Ectodermal cell (in vitro differentiated cells): Measurements from ENCODE around the gene ANKRD11.

Experiments used
- H3K27ac ChIP-seq: 2 replicates; pipeline ENCODE4 v1.7.0; 2013; ENCODE audit warnings: mild to moderate bottlenecking, low read depth, low read length; ENCODE audit not compliant: insufficient read depth, poor library complexity, severe bottlenecking
- H3K27me3 ChIP-seq: 2 replicates; pipeline ENCODE4 v1.7.0; 2013; ENCODE audit warnings: mild to moderate bottlenecking, low read length; ENCODE audit not compliant: insufficient read depth, control insufficient read depth, poor library complexity, severe bottlenecking
- H3K36me3 ChIP-seq: one replicate; pipeline ENCODE4 v1.7.0; 2013; ENCODE audit warnings: low read length; ENCODE audit not compliant: control insufficient read depth, insufficient read depth
- H3K4me1 ChIP-seq: one replicate; pipeline ENCODE4 v1.7.0; 2013; ENCODE audit warnings: low read length; ENCODE audit not compliant: control insufficient read depth, insufficient read depth
- H3K4me3 ChIP-seq: 2 replicates; pipeline ENCODE4 v1.7.0; 2013; ENCODE audit warnings: low read depth, low read length, control low read depth; ENCODE audit not compliant: insufficient read depth
- H3K9me3 ChIP-seq: 2 replicates; pipeline ENCODE4 v1.7.0; 2013; ENCODE audit warnings: mild to moderate bottlenecking, low read length, moderate library complexity; ENCODE audit not compliant: control insufficient read depth
- WGBS, 2 experiments: methylation state at CpG; one replicate each; pipeline ENCODE4 v1.1.7; 2013; ENCODE audit warnings: missing lambda C conversion rate in 2 of 2; 5-methylcytosine and 5-hydroxymethylcytosine counted together

The ANKRD11 gene

GRCh38 chr16:89507214-89507833 is 17.0 kb upstream of the ANKRD11 start:
- peak overlapping the region; percentile 94 for H3K4me3 ChIP-seq
- peaks cover 8% of the 10 kb centered on the region for H3K4me1 ChIP-seq
- no peaks in the 10 kb centered on the region for H3K27me3 ChIP-seq
- H3K36me3 ChIP-seq = peaks cover 12% of the 10 kb centered on the region
- H3K27ac ChIP-seq = peak overlapping the region; percentile 82
- WGBS, 2 experiments = 19 to 22% methylated on average over 42 of the region's 42 CpGs
- no peaks in the 10 kb centered on the region for H3K9me3 ChIP-seq

GRCh38 chr16:89506791-89507191 is 16.4 kb upstream of the ANKRD11 start:
- H3K27ac ChIP-seq = no peak overlapping the region
- no peaks in the 10 kb centered on the region for H3K9me3 ChIP-seq

DNA sequence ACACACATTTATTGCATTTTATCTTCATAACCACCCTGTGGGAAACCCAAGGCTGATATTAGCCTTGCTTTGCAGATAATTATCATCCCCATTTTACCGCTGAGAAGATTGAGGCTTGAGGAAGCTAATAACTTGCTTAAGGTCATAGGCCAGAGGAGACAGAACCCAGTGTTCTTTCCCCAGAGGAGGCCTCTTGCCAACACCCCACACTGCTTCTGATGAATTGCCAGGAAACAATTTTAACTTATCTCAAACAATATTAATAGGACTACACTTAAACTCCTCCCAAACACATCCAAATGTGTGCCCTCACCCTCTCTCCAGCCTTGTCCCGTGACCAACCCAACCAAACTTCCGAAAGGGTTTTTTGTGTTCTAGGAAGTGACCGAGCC is 15.7 kb upstream of the ANKRD11 start:
- no peaks in the 10 kb centered on the region for H3K27me3 ChIP-seq
- peaks cover 8% of the 10 kb centered on the region for H3K4me1 ChIP-seq
- WGBS, 2 experiments = 88 to 96% methylated on average over 4 of the region's 4 CpGs
- H3K4me3 ChIP-seq = no peak overlapping the region
- H3K9me3 ChIP-seq = no peaks in the 10 kb centered on the region
- H3K36me3 ChIP-seq = peaks cover 8% of the 10 kb centered on the region
- H3K27ac ChIP-seq = no peak overlapping the region

More at GRCh38 chr16:89506791-89507191, 16.4 kb upstream of the ANKRD11 start:
- no peaks in the 10 kb centered on the region for H3K27me3 ChIP-seq
- H3K4me1 ChIP-seq = peaks cover 8% of the 10 kb centered on the region
- peaks cover 12% of the 10 kb centered on the region for H3K36me3 ChIP-seq
- WGBS, 2 experiments = 90% methylated on average over 15 of the region's 15 CpGs
- H3K4me3 ChIP-seq = peak overlapping the region; percentile 94

DNA sequence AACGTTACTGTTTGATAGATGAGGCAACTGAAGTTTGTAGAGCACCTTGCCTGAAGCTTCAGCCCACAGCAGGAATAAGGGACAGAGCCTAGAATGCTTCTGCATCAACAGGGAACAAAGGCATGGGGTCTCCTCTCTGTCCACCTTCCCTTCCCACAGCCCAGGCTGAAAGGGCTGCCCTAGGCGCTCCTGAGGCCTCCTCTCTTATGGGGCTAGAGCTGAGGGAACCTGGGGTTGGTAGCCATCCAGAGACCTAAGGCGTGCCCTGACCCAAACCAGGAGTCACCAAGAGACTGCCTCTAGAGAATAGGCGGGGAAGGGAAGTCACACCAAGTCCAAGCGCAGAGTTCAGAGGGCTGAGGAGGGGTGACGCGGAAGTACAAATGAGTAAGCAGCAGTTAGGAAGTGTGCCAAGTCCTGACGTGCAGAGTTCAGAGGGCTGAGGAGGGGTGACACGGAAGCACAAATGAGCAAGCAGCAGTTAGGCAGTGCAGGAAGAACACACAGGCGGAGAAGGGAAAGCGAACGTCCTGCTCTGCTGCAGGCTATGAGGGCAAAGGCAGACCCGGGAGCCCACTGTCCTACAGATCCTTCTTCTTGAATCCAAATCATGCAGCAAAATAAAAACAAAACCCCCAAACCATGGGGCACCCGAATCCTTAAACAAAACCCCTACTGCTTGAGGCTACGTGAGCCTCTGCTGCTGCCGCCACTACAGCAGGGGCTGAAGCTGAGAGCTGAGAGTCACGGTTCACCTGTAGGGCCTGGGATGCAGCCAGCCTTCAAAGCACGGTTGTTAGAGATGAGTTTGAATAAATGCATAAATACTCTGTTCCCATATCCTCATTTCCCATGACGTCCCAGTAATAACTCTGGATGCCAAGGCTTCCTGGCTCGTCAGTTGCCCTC is 15.1 kb upstream of the ANKRD11 start:
- H3K4me1 ChIP-seq = peaks cover 8% of the 10 kb centered on the region
- no peaks in the 10 kb centered on the region for H3K9me3 ChIP-seq
- 92 to 93% methylated on average over 20 of the region's 20 CpGs for WGBS, 2 experiments
- H3K4me3 ChIP-seq = no peak overlapping the region
- H3K27ac ChIP-seq = no peak overlapping the region
- no peaks in the 10 kb centered on the region for H3K27me3 ChIP-seq
- peaks cover 2% of the 10 kb centered on the region for H3K36me3 ChIP-seq

- Histone ChIP-seq H3K27me3 (no peaks in the 10 kb centered on the region), H3K36me3 (no peaks in the 10 kb centered on the region), H3K27ac (no peak overlapping the region), H3K4me3 (no peak overlapping the region), H3K9me3 (no peaks in the 10 kb centered on the region), H3K4me1 (peaks cover 3% of the 10 kb centered on the region)
- 93% methylated on average over 7 of the region's 7 CpGs for WGBS, 2 experiments
These were observed 13.7 kb upstream of the ANKRD11 start for GRCh38 chr16:89504091-89504490.

- H3K36me3 ChIP-seq = no peaks in the 10 kb centered on the region
- H3K9me3 ChIP-seq = no peaks in the 10 kb centered on the region
- WGBS, 2 experiments = 85 to 86% methylated on average over 21 of the region's 21 CpGs
- H3K4me1 ChIP-seq = peaks cover 3% of the 10 kb centered on the region
- no peaks in the 10 kb centered on the region for H3K27me3 ChIP-seq
- no peak overlapping the region for H3K27ac ChIP-seq
- H3K4me3 ChIP-seq = no peak overlapping the region
These were observed 11.9 kb upstream of the ANKRD11 start for GRCh38 chr16:89502081-89502843.

- H3K27ac ChIP-seq = no peak overlapping the region
- H3K9me3 ChIP-seq = no peaks in the 10 kb centered on the region
- WGBS, 2 experiments = 90 to 93% methylated on average over 3 of the region's 3 CpGs
- no peaks in the 10 kb centered on the region for H3K4me1 ChIP-seq
- no peak overlapping the region for H3K4me3 ChIP-seq
- H3K36me3 ChIP-seq = no peaks in the 10 kb centered on the region
- H3K27me3 ChIP-seq = no peaks in the 10 kb centered on the region
These were observed 9.4 kb upstream of the ANKRD11 start for GRCh38 chr16:89499767-89500166.

DNA sequence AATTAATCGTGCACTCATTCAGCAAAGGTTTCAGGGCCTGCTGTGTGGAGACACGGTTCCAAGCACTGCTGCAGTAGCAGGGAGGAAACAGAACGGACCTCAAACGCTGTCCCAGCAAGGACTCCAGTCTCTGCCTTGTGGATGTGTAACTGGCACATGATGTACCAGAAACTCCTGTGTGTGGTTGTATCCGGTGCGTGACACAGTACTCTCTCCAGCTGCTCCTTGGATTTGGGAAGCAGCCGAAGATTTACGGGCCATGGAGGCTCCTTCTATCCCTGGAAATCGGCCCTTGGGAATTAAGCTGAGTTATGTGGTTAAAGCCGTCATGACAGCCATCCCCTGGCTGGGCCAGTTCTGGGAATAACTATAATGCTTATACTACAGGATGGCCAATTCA is 8.5 kb upstream of the ANKRD11 start:
- H3K27ac ChIP-seq = no peak overlapping the region
- H3K4me1 ChIP-seq = no peaks in the 10 kb centered on the region
- H3K36me3 ChIP-seq = no peaks in the 10 kb centered on the region
- H3K4me3 ChIP-seq = no peak overlapping the region
- 95 to 96% methylated on average over 10 of the region's 10 CpGs for WGBS, 2 experiments
- H3K9me3 ChIP-seq = no peaks in the 10 kb centered on the region
- H3K27me3 ChIP-seq = no peaks in the 10 kb centered on the region

DNA sequence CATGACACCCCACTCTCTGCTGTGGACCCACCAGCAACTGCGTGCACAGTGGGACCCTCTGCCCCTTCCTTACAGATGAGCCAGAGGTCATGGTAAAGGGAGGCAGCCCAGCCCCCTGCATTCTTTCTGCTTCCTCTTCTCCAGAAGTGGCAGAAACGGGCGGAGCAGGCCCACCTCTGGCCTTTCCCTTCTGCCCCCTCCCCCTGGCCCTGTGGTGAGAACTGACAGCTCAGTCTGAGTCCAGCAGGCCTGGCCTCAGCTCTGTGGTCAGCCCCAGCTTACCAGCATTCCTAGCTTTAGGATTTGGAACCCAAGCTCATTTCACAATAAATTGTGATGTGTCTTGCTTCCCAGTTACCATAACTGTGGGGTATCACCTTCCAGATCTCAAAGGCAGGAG is 4.8 kb upstream of the ANKRD11 start:
- H3K9me3 ChIP-seq = no peaks in the 10 kb centered on the region
- WGBS, 2 experiments = 59 to 73% methylated on average over 3 of the region's 3 CpGs
- H3K27ac ChIP-seq = no peak overlapping the region
- no peaks in the 10 kb centered on the region for H3K36me3 ChIP-seq
- H3K4me3 ChIP-seq = no peak overlapping the region
- peaks cover 4% of the 10 kb centered on the region for H3K4me1 ChIP-seq
- no peaks in the 10 kb centered on the region for H3K27me3 ChIP-seq

DNA sequence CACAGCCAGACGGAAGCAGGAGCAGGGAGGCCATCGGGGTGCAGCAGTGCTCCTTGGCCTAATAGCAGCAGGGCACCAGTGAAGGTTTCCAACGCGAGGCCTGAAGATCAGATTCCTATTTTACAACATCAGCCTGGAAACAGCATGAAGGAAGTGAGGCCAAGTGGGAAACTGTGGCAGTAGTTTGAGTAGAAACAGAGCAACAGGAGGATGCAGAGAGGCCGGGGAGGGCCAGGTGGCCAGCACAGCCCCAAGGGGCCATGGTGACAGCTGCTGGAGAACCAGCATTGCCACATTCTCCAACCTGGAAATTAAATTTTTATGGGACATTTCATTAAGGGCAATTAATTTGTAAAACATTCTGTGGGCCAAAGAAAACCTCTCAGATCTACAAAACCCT is 3.4 kb upstream of the ANKRD11 start:
- H3K27ac ChIP-seq = no peak overlapping the region
- 89 to 91% methylated on average over 5 of the region's 5 CpGs for WGBS, 2 experiments
- H3K27me3 ChIP-seq = no peaks in the 10 kb centered on the region
- no peaks in the 10 kb centered on the region for H3K36me3 ChIP-seq
- peaks cover 4% of the 10 kb centered on the region for H3K4me1 ChIP-seq
- no peaks in the 10 kb centered on the region for H3K9me3 ChIP-seq
- H3K4me3 ChIP-seq = no peak overlapping the region
